Measurements from ENCODE around the gene NPFFR1. TPM values are rescaled to one million over a fixed set of nuclear protein-coding genes. Genes with fewer than 3 reads are reported as not detected.

The NPFFR1 gene
- total RNA-seq, 1 experiment from 2014 or later, result not detected

GRCh38 chr10:70232859-70233108 lies 51.0 kb downstream of the NPFFR1 start:
- Mint-ChIP-seq H3K4me1 (ENCODE audit: insufficient read depth, unreplicated experiment) (peaks cover 32% of the 10 kb centered on the region), H3K36me3 (ENCODE audit: insufficient read depth, unreplicated experiment) (peaks cover 35% of the 10 kb centered on the region), H3K4me3 (ENCODE audit: unreplicated experiment) (peak overlapping the region; percentile 90), H3K9me3 (ENCODE audit: unreplicated experiment) (no peaks in the 10 kb centered on the region), H3K27me3 (ENCODE audit: insufficient read depth, unreplicated experiment) (no peaks in the 10 kb centered on the region), H3K27ac (ENCODE audit: low read depth, unreplicated experiment) (peak overlapping the region; percentile 97)
- POLR2A ChIA-PET, result interaction anchor here (0.7 to 6.4 kb wide), 42 partner anchors 7 to 1618 kb away, joined by 3 to 101 read pairs (median 6); partner anchors contain the start of genes EIF4EBP2, LRRC20, SAR1A and TYSND1
- no TSS peak for BruUV-seq (replicated peaks)
- CTCF ChIA-PET, result interaction anchor here (0.6 to 3.0 kb wide), 10 partner anchors 11 to 564 kb away, joined by 3 to 27 read pairs (median 4); partner anchors contain the start of gene TYSND1
- DNase-seq (ENCODE audit: unreplicated experiment), result no peak
- intact Hi-C loops (cut with micrococcal nuclease), result loop anchor here (1.0 kb wide), 1 partner anchor 35 kb away; no protein-coding TSS in a partner anchor
- no peak for TF ChIP-seq CTCF (IDR thresholded peaks at IDR 0.05; ENCODE audit: unreplicated experiment)

- TF ChIP-seq CTCF (IDR thresholded peaks at IDR 0.05; ENCODE audit: unreplicated experiment), result no peak
- CTCF ChIA-PET, result interaction anchor here (0.6 to 3.0 kb wide), 11 partner anchors 10 to 563 kb away, joined by 3 to 27 read pairs (median 4); partner anchors contain the start of gene TYSND1
- Mint-ChIP-seq H3K27ac (ENCODE audit: low read depth, unreplicated experiment) (peak overlapping the region; percentile 97), H3K4me3 (ENCODE audit: unreplicated experiment) (peak overlapping the region; percentile 90), H3K9me3 (ENCODE audit: unreplicated experiment) (no peaks in the 10 kb centered on the region), H3K36me3 (ENCODE audit: insufficient read depth, unreplicated experiment) (peaks cover 39% of the 10 kb centered on the region), H3K27me3 (ENCODE audit: insufficient read depth, unreplicated experiment) (no peaks in the 10 kb centered on the region), H3K4me1 (ENCODE audit: insufficient read depth, unreplicated experiment) (peaks cover 32% of the 10 kb centered on the region)
- intact Hi-C loops (cut with micrococcal nuclease), result loop anchor here (1.0 kb wide), 1 partner anchor 35 kb away; no protein-coding TSS in a partner anchor
- POLR2A ChIA-PET, result interaction anchor here (0.7 to 6.4 kb wide), 47 partner anchors 10 to 1618 kb away, joined by 3 to 101 read pairs (median 5); partner anchors contain the start of genes AIFM2, EIF4EBP2, LRRC20 and SAR1A
- BruUV-seq (replicated peaks), result TSS peak; percentile 41
- DNase-seq (ENCODE audit: unreplicated experiment), result peak; percentile 66
Observed at GRCh38 chr10:70232155-70232858, 51.5 kb downstream of the NPFFR1 start.

GRCh38 chr10:70228491-70228890 lies 55.3 kb downstream of the NPFFR1 start:
- POLR2A ChIA-PET, result interaction anchor here (0.7 to 6.4 kb wide), 9 partner anchors 36 to 176 kb away, joined by 3 to 101 read pairs (median 4); partner anchors contain the start of genes EIF4EBP2 and TYSND1
- TF ChIP-seq CTCF (IDR thresholded peaks at IDR 0.05; ENCODE audit: unreplicated experiment), result no peak
- peak overlapping the region; percentile 81 for H3K27ac Mint-ChIP-seq (ENCODE audit: low read depth, unreplicated experiment)

More at GRCh38 chr10:70228491-70228890, 55.3 kb downstream of the NPFFR1 start:
- DNase-seq (ENCODE audit: unreplicated experiment), result no peak
- Mint-ChIP-seq H3K36me3 (ENCODE audit: insufficient read depth, unreplicated experiment) (peaks cover 66% of the 10 kb centered on the region), H3K4me3 (ENCODE audit: unreplicated experiment) (no peak overlapping the region), H3K4me1 (ENCODE audit: insufficient read depth, unreplicated experiment) (peaks cover 39% of the 10 kb centered on the region), H3K27me3 (ENCODE audit: insufficient read depth, unreplicated experiment) (no peaks in the 10 kb centered on the region), H3K9me3 (ENCODE audit: unreplicated experiment) (no peaks in the 10 kb centered on the region)
- CTCF ChIA-PET, result interaction anchor here (0.6 to 10.1 kb wide), 3 partner anchors 40 to 136 kb away, joined by 3 to 232 read pairs (median 3); no protein-coding TSS in a partner anchor
- no TSS peak for BruUV-seq (replicated peaks)
- intact Hi-C loops (cut with micrococcal nuclease), result no loop called here

All from MCF 10A (cell line).